H1 (cell line): ENCODE measurements around the gene PALM. TPM values are rescaled to one million over a fixed set of nuclear protein-coding genes. Genes with fewer than 3 reads are reported as not detected.

ENCODE experiments used
- CTCF ChIA-PET: fragments of 300-600 bp; sonication (Branson Sonifier 250); formaldehyde crosslinking; loops from one replicate; lab custom pipeline; 2021; ENCODE audit not compliant: partially characterized antibody; lab: Charles Lee
- POLR2A ChIA-PET: fragments of 300-600 bp; sonication (Branson Sonifier 250); formaldehyde crosslinking; loops from one replicate; lab custom pipeline; 2021; ENCODE audit warnings: inconsistent platforms; ENCODE audit not compliant: partially characterized antibody; lab: Charles Lee
- DNase-seq, 2 experiments: peaks; one replicate each; pipeline versions ENCODE4 v3.0.0 to v3.0.0-alpha.2; 2010 to 2022; ENCODE audit warnings: low spot score in 2 of 2, low read depth in 1 of 2, mixed read lengths in 1 of 2
- FAIRE-seq: peaks from 2 replicates; lab custom pipeline; 2011; peaks lifted over from hg19 to GRCh38; lab: Jason Lieb, UNC
- H2AFZ ChIP-seq: 2 replicates; pipeline ENCODE4 v1.8.1; 2012; ENCODE audit warnings: low read length, inconsistent platforms
- H2AK5ac ChIP-seq: 2 replicates; pipeline ENCODE4 v1.6.1; 2013; ENCODE audit warnings: low read depth, low read length
- H2BK120ac ChIP-seq: replicated peaks from 2 replicates; pipeline ENCODE3; 2013; ENCODE audit warnings: low read depth, low read length, inconsistent platforms
- H2BK12ac ChIP-seq: 2 replicates; pipeline ENCODE4 v1.6.1; 2013; ENCODE audit warnings: low read depth, low read length
- H2BK15ac ChIP-seq: 2 replicates; pipeline ENCODE4 v1.6.1; 2013; ENCODE audit warnings: low read length
- H2BK20ac ChIP-seq: 2 replicates; pipeline ENCODE4 v1.6.1; 2013; ENCODE audit warnings: low read length
- H2BK5ac ChIP-seq: 2 replicates; pipeline ENCODE4 v1.6.1; 2013; ENCODE audit warnings: low read depth, low read length
- H3K14ac ChIP-seq: 2 replicates; pipeline ENCODE4 v1.6.1; 2013; ENCODE audit warnings: inconsistent platforms; ENCODE audit not compliant: insufficient read length
- H3K18ac ChIP-seq: 2 replicates; pipeline ENCODE4 v1.6.1; 2013; ENCODE audit warnings: low read length; ENCODE audit errors: extremely low read depth
- H3K23ac ChIP-seq: 2 replicates; pipeline ENCODE4 v1.6.1; 2013; ENCODE audit warnings: inconsistent platforms; ENCODE audit not compliant: insufficient read length
- H3K23me2 ChIP-seq: 2 replicates; pipeline ENCODE4 v1.6.1; 2013; ENCODE audit warnings: low read depth, low read length
- H3K27ac ChIP-seq: 2 replicates; pipeline ENCODE4 v1.6.1; 2011; ENCODE audit warnings: low read depth, low read length, inconsistent platforms
- H3K27me3 ChIP-seq, 4 experiments: replicated peaks in 1 of 4; 1 replicate in 1 of 4; 2 replicates in 3 of 4; pipeline versions ENCODE4 v1.6.1 to v1.8.1; 2011 to 2013; ENCODE audit warnings: low read length in 3 of 4, mild to moderate bottlenecking in 3 of 4, inconsistent platforms in 2 of 4, mixed read lengths in 2 of 4, moderate library complexity in 1 of 4; ENCODE audit not compliant: control insufficient read depth in 3 of 4, insufficient read depth in 3 of 4; ENCODE audit errors: extremely low read depth in 1 of 4
- H3K36me3 ChIP-seq, 4 experiments: 2 replicates each; pipeline versions ENCODE4 v1.6.1 to v1.8.1; 2011 to 2013; ENCODE audit warnings: mild to moderate bottlenecking in 4 of 4, low read length in 3 of 4, moderate library complexity in 2 of 4, control low read depth in 1 of 4, inconsistent platforms in 1 of 4; ENCODE audit not compliant: insufficient read depth in 4 of 4, control insufficient read depth in 2 of 4
- H3K4ac ChIP-seq: replicated peaks from 2 replicates; pipeline ENCODE3; 2013; ENCODE audit warnings: low read length, low read depth, mixed read lengths, inconsistent platforms; ENCODE audit not compliant: insufficient read length
- H3K4me1 ChIP-seq, 4 experiments: replicated peaks in 1 of 4; 1 replicate in 1 of 4; 2 replicates in 3 of 4; pipeline versions ENCODE4 v1.6.1 to v1.8.1; 2011 to 2013; ENCODE audit warnings: low read length in 3 of 4, inconsistent platforms in 2 of 4, mixed read lengths in 1 of 4; ENCODE audit not compliant: insufficient read depth in 4 of 4, control insufficient read depth in 3 of 4
- H3K4me2 ChIP-seq, 2 experiments: 2 replicates each; pipeline versions ENCODE4 v1.6.1 to v1.8.1; 2011 to 2013; ENCODE audit warnings: low read depth in 2 of 2, low read length in 2 of 2, control low read depth in 1 of 2, inconsistent platforms in 1 of 2, mild to moderate bottlenecking in 1 of 2; ENCODE audit not compliant: insufficient read depth in 1 of 2
- H3K4me3 ChIP-seq, 4 experiments: fragments of 200-600, 300-600 bp in 1 of 4; sonication (generic), shearing (Covaris generic), sonication (Bioruptor Twin) in 1 of 4; 2 replicates each; pipeline versions ENCODE4 v1.5.1 to v1.8.1; 2011 to 2016; ENCODE audit warnings: low read length in 4 of 4, low read depth in 3 of 4, control low read depth in 2 of 4, inconsistent platforms in 2 of 4, mild to moderate bottlenecking in 2 of 4, mixed read lengths in 1 of 4, moderate library complexity in 1 of 4; ENCODE audit not compliant: insufficient read depth in 2 of 4; ENCODE audit errors: extremely low read depth in 1 of 4
- H3K56ac ChIP-seq: replicated peaks from 2 replicates; pipeline ENCODE3; 2013; ENCODE audit warnings: low read depth, mild to moderate bottlenecking, mixed read lengths, low read length, inconsistent platforms; ENCODE audit not compliant: insufficient read length
- H3K79me1 ChIP-seq: 2 replicates; pipeline ENCODE4 v1.6.1; 2013; ENCODE audit warnings: low read depth, low read length, control low read depth
- H3K79me2 ChIP-seq, 2 experiments: 2 replicates each; pipeline versions ENCODE4 v1.6.1 to v1.8.1; 2012 to 2013; ENCODE audit warnings: low read length in 2 of 2, mild to moderate bottlenecking in 2 of 2, inconsistent platforms in 1 of 2; ENCODE audit not compliant: insufficient read depth in 2 of 2, control insufficient read depth in 1 of 2
- H3K9ac ChIP-seq, 4 experiments: replicated peaks in 1 of 4; 1 replicate in 1 of 4; 2 replicates in 3 of 4; pipeline versions ENCODE4 v1.6.1 to v1.8.1; 2011 to 2013; ENCODE audit warnings: low read depth in 3 of 4, low read length in 3 of 4, control low read depth in 2 of 4, mild to moderate bottlenecking in 2 of 4, moderate library complexity in 2 of 4, inconsistent platforms in 1 of 4; ENCODE audit errors: extremely low read depth in 1 of 4
- H3K9me3 ChIP-seq, 2 experiments: 2 replicates each; pipeline versions ENCODE4 v1.6.1 to v1.8.1; 2012 to 2013; ENCODE audit warnings: mild to moderate bottlenecking in 2 of 2, moderate library complexity in 2 of 2, control low read depth in 1 of 2, inconsistent platforms in 1 of 2, low read depth in 1 of 2, low read length in 1 of 2, mixed read lengths in 1 of 2; ENCODE audit not compliant: insufficient read depth in 2 of 2
- H4K20me1 ChIP-seq, 2 experiments: replicated peaks in 1 of 2; 2 replicates each; pipeline versions ENCODE3 to v1.8.1; 2011 to 2013; ENCODE audit warnings: inconsistent platforms in 2 of 2, low read length in 2 of 2, mild to moderate bottlenecking in 1 of 2; ENCODE audit not compliant: insufficient read depth in 2 of 2, control insufficient read depth in 1 of 2
- H4K5ac ChIP-seq: 2 replicates; pipeline ENCODE4 v1.6.1; 2013; ENCODE audit warnings: low read length, low read depth, mixed read lengths, inconsistent platforms; ENCODE audit not compliant: insufficient read length
- H4K8ac ChIP-seq: 2 replicates; pipeline ENCODE4 v1.8.0; 2013; ENCODE audit warnings: mild to moderate bottlenecking, moderate library complexity, low read length, inconsistent platforms; ENCODE audit not compliant: insufficient read depth; ENCODE audit errors: extremely low read depth
- H4K91ac ChIP-seq: replicated peaks from 2 replicates; pipeline ENCODE3; 2013; ENCODE audit warnings: low read length, mixed read lengths, inconsistent platforms; ENCODE audit not compliant: insufficient read length
- BRCA1 ChIP-seq: IDR thresholded peaks from 2 replicates; pipeline ENCODE4 v1.6.1; 2012; ENCODE audit warnings: low read depth, low read length, improper control_type of control experiment
- CBX5 ChIP-seq: fragments of 300-800, 300-1000 bp; sonication (generic); IDR thresholded peaks from 2 replicates; pipeline ENCODE4 v1.7.1; 2016; ENCODE audit warnings: antibody characterized with exemption, low read length, low read depth
- KDM1A ChIP-seq: fragments of 200-600, 300-600 bp; sonication (generic); IDR thresholded peaks from 2 replicates; pipeline ENCODE4 v1.7.1; 2016; ENCODE audit warnings: mild to moderate bottlenecking, low read length, borderline replicate concordance
- SRF ChIP-seq: IDR thresholded peaks from 2 replicates; pipeline ENCODE4 v1.6.1; 2011; ENCODE audit warnings: mild to moderate bottlenecking, low read depth, low read length, moderate library complexity
- TEAD4 ChIP-seq: IDR thresholded peaks from 2 replicates; pipeline ENCODE4 v1.6.1; 2012; ENCODE audit warnings: low read depth, low read length, inconsistent platforms, mixed read lengths
- WGBS, 2 experiments: shearing (Covaris generic) in 1 of 2; methylation state at CpG; one replicate each; pipeline versions ENCODE4 v1.1.6 to v1.1.7; 2013 to 2015; ENCODE audit warnings: low lambda C conversion rate in 2 of 2, mixed read lengths in 2 of 2, inconsistent platforms in 1 of 2, low coverage in 1 of 2, missing lambda C conversion rate in 1 of 2; ENCODE audit not compliant: insufficient replicate concordance in 2 of 2, insufficient coverage in 1 of 2, insufficient read length in 1 of 2; ENCODE audit errors: extremely low coverage in 1 of 2, missing lambda C conversion rate in 1 of 2; 5-methylcytosine and 5-hydroxymethylcytosine counted together
- polyA plus RNA-seq, 7 experiments: library from polyadenylated mRNA; depleted of rRNA in 3 of 7; stranded (reverse) in 5 of 7; unstranded in 2 of 7; fragments of >200 nt in 5 of 7; fragments of 200-250 nt in 2 of 7; gene quantifications; 1 replicate in 5 of 7; 2 replicates in 1 of 7; 4 replicates in 1 of 7; pipeline versions ENCODE4 v1.2.1 to v1.2.3, GENCODE V29; 2011 to 2013; ENCODE audit warnings: missing spikeins in 2 of 7, mixed read lengths in 2 of 7
- total RNA-seq: library from RNA; stranded (reverse); fragmentation: NEBNext Ultra II Directional; extraction: Animal tissue kit (Norgen Biotek cat#: 25700); gene quantifications from 2 replicates; pipeline ENCODE4 v1.2.1, GENCODE V29; 2021

The PALM gene
- total and polyA plus RNA-seq, 2 of the 8 experiments (the other 6 are each of a cell fraction or from before 2014, with no cell fraction given) = 5.7 to 16.5 TPM

GRCh38 chr19:685454-685931 lies 23.2 kb upstream of the PALM start:
- Histone ChIP-seq H3K27ac (no peak overlapping the region), H3K36me3 (no peaks in the 10 kb centered on the region), H3K4me3 (no peak overlapping the region), H3K9me3 (no peaks in the 10 kb centered on the region; a peak in 1 of 4 replicates), H3K9ac (no peak overlapping the region), H3K27me3 (0 out of 7 replicates have a peak, but pooled peaks cover 0 to 2% (median 0%) of the 10 kb centered on the region in 4 experiments), H3K4me1 (no peaks in the 10 kb centered on the region; a peak in 1 of 7 replicates), H2AFZ (no peak overlapping the region; the same call in 1 of the 2 replicates), H3K79me2 (no peaks in the 10 kb centered on the region), H3K23me2 (peaks cover 2% of the 10 kb centered on the region; the same call in 1 of the 2 replicates), H4K8ac (peak overlapping the region; percentile 79; the same call in 1 of the 2 replicates), H3K18ac (no peak overlapping the region), H2BK20ac (no peak overlapping the region), H3K4ac (no peak overlapping the region), H4K5ac (no peak overlapping the region), H2BK5ac (no peak overlapping the region), H2BK15ac (no peak overlapping the region), H3K23ac (no peak overlapping the region), H2BK12ac (no peak overlapping the region), H2BK120ac (no peak overlapping the region), H4K20me1 (peaks cover 0 to 1% of the 10 kb centered on the region in 2 experiments), H3K79me1 (no peaks in the 10 kb centered on the region), H3K56ac (no peak overlapping the region), H2AK5ac (no peak overlapping the region), H4K91ac (peak overlapping the region; percentile 65), H3K14ac (no peak overlapping the region), H3K4me2 (no peak overlapping the region)
- WGBS, 2 experiments = 89% methylated on average over 21 of the region's 31 CpGs; no CpG with 5 or more reads in 1 of the 2 experiments
- CTCF ChIA-PET = no interaction called here
- FAIRE-seq (no peak), DNase-seq (no peak)
- TF ChIP-seq SRF (no peak), CBX5 (no peak), BRCA1 (no peak), KDM1A (no peak), TEAD4 (0 out of 2 replicates have a peak, but pooled peaks have one; percentile 12)
- POLR2A ChIA-PET = interaction anchor here (0.8 to 1.7 kb wide), 2 partner anchors 9 to 51 kb away, joined by 3 to 4 read pairs; no protein-coding TSS in a partner anchor
